ENCODE data around the gene TMEM63C.

Gene TMEM63C

DNA sequence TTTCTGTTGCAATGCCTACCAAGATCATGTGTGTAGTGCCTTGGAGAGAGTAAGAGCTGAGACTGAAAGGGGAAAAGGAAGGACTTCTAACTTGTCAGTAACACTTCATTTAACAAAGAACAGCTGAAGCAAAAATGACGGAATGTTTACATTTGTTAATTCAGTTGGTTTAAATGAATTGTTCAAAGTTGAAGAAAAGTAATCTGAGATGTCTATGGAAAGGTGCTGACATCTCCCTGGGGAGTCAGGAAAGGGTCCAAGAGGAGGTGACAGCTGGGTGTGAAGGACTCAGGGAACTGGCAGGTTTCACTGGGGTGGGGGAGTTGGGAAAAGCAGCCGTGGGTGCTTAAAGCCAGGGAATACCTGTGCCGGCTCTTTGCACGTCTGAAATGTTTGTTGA, 7.9 kb downstream of the TMEM63C start:
- DNase-seq (ENCODE audit: low spot score in 2 of 2) = no peak
- H3K4me1 Mint-ChIP-seq = peaks cover 15% of the 10 kb centered on the region
- ATAC-seq (replicated peaks; ENCODE audit: extremely low read depth, poor library complexity, severe bottlenecking) = no peak
- H3K27me3 Mint-ChIP-seq = peaks cover 11% of the 10 kb centered on the region
- no peak overlapping the region for H3K4me3 Mint-ChIP-seq
- no peaks in the 10 kb centered on the region for H3K36me3 Mint-ChIP-seq (ENCODE audit: insufficient read depth)
- H3K27ac Mint-ChIP-seq (ENCODE audit: low read depth) = no peak overlapping the region
- H3K9me3 Mint-ChIP-seq = no peaks in the 10 kb centered on the region

GRCh38 chr14:77190977-77191376, 9.4 kb downstream of the TMEM63C start:
- H3K4me1 Mint-ChIP-seq = peaks cover 5% of the 10 kb centered on the region
- no peak overlapping the region for H3K4me3 Mint-ChIP-seq
- DNase-seq (ENCODE audit: low spot score in 2 of 2) = no peak
- peaks cover 15% of the 10 kb centered on the region for H3K27me3 Mint-ChIP-seq
- H3K36me3 Mint-ChIP-seq (ENCODE audit: insufficient read depth) = peaks cover 1% of the 10 kb centered on the region
- no peak overlapping the region for H3K27ac Mint-ChIP-seq (ENCODE audit: low read depth)
- ATAC-seq (replicated peaks; ENCODE audit: extremely low read depth, poor library complexity, severe bottlenecking) = no peak
- no peaks in the 10 kb centered on the region for H3K9me3 Mint-ChIP-seq

GRCh38 chr14:77194706-77195105, 13.1 kb downstream of the TMEM63C start:
- peaks cover 1% of the 10 kb centered on the region for H3K36me3 Mint-ChIP-seq (ENCODE audit: insufficient read depth)
- no peaks in the 10 kb centered on the region for H3K9me3 Mint-ChIP-seq
- H3K27me3 Mint-ChIP-seq = peaks cover 8% of the 10 kb centered on the region
- peaks cover 5% of the 10 kb centered on the region for H3K4me1 Mint-ChIP-seq
- H3K27ac Mint-ChIP-seq (ENCODE audit: low read depth) = peak overlapping the region; percentile 39
- DNase-seq (ENCODE audit: low spot score in 2 of 2) (no peak), ATAC-seq (replicated peaks; ENCODE audit: extremely low read depth, poor library complexity, severe bottlenecking) (no peak)
- H3K4me3 Mint-ChIP-seq = no peak overlapping the region

GRCh38 chr14:77195766-77196165, 14.2 kb downstream of the TMEM63C start:
- H3K36me3 Mint-ChIP-seq (ENCODE audit: insufficient read depth) = peaks cover 1% of the 10 kb centered on the region
- ATAC-seq (replicated peaks; ENCODE audit: extremely low read depth, poor library complexity, severe bottlenecking) (no peak), DNase-seq (ENCODE audit: low spot score in 2 of 2) (no peak)
- H3K4me3 Mint-ChIP-seq = no peak overlapping the region
- H3K27me3 Mint-ChIP-seq = peaks cover 12% of the 10 kb centered on the region
- H3K27ac Mint-ChIP-seq (ENCODE audit: low read depth) = no peak overlapping the region
- H3K9me3 Mint-ChIP-seq = no peaks in the 10 kb centered on the region
- H3K4me1 Mint-ChIP-seq = peaks cover 5% of the 10 kb centered on the region

GRCh38 chr14:77197988-77198387, 16.4 kb downstream of the TMEM63C start:
- DNase-seq (ENCODE audit: low spot score in 2 of 2) = no peak
- H3K9me3 Mint-ChIP-seq = no peaks in the 10 kb centered on the region
- no peak for ATAC-seq (replicated peaks; ENCODE audit: extremely low read depth, poor library complexity, severe bottlenecking)
- no peak overlapping the region for H3K4me3 Mint-ChIP-seq
- peaks cover 17% of the 10 kb centered on the region for H3K27me3 Mint-ChIP-seq
- H3K4me1 Mint-ChIP-seq = no peaks in the 10 kb centered on the region
- peaks cover 1% of the 10 kb centered on the region for H3K36me3 Mint-ChIP-seq (ENCODE audit: insufficient read depth)
- no peak overlapping the region for H3K27ac Mint-ChIP-seq (ENCODE audit: low read depth)

DNA sequence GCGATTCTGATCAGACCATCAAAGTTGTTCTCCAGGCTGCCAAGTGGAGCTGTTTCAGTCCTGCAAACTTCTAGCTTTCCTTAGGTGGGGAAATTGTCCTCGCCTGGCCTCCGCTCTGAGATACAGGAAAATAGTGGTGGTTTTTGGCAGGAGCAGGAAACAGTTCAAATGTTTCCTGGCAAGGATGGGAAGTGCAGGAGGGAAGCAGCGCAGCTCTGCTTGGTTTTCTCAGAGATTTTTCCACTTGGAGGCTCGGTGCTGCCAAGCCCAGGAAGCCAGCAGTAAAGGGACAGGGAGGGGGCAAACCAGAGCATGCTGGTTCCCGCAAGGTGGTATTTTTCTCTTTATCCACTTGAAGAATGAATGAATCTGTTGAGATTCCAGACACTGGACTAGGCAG, 17.0 kb downstream of the TMEM63C start:
- ATAC-seq (replicated peaks; ENCODE audit: extremely low read depth, poor library complexity, severe bottlenecking) (no peak), DNase-seq (ENCODE audit: low spot score in 2 of 2) (no peak)
- Mint-ChIP-seq H3K4me1 (no peaks in the 10 kb centered on the region), H3K4me3 (no peak overlapping the region), H3K36me3 (ENCODE audit: insufficient read depth) (peaks cover 1% of the 10 kb centered on the region), H3K27me3 (peaks cover 17% of the 10 kb centered on the region), H3K9me3 (no peaks in the 10 kb centered on the region), H3K27ac (ENCODE audit: low read depth) (no peak overlapping the region)

DNA sequence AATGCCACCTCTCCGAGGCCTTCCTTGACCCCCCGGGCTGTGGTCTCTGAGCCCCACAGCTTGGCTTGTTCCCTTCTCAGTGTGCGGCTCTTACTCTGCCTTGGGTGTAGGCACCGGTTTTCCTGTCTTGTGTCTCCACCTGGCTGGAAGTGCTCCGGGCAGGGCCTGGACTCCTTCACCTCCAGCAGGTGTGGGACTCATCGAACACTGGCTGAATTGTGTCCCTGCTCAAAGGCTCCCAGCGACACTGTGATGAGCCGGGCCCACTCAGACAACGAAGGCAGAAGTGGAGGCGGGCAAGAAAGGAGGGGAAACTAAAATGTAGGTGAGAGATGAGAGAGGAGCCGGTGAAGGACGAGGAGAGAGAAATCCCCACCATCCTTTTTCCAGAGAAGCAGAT, 18.0 kb downstream of the TMEM63C start:
- Mint-ChIP-seq H3K9me3 (no peaks in the 10 kb centered on the region), H3K27me3 (peaks cover 13% of the 10 kb centered on the region), H3K27ac (ENCODE audit: low read depth) (no peak overlapping the region), H3K4me1 (no peaks in the 10 kb centered on the region), H3K36me3 (ENCODE audit: insufficient read depth) (peaks cover 1% of the 10 kb centered on the region), H3K4me3 (no peak overlapping the region)
- ATAC-seq (replicated peaks; ENCODE audit: extremely low read depth, poor library complexity, severe bottlenecking) (no peak), DNase-seq (ENCODE audit: low spot score in 2 of 2) (no peak)

GRCh38 chr14:77200406-77200985, 18.9 kb downstream of the TMEM63C start:
- Mint-ChIP-seq H3K4me1 (no peaks in the 10 kb centered on the region), H3K9me3 (no peaks in the 10 kb centered on the region), H3K27ac (ENCODE audit: low read depth) (no peak overlapping the region), H3K4me3 (no peak overlapping the region), H3K36me3 (ENCODE audit: insufficient read depth) (peaks cover 1% of the 10 kb centered on the region), H3K27me3 (peaks cover 10% of the 10 kb centered on the region)
- DNase-seq (ENCODE audit: low spot score in 2 of 2) (no peak), ATAC-seq (replicated peaks; ENCODE audit: extremely low read depth, poor library complexity, severe bottlenecking) (no peak)

GRCh38 chr14:77201696-77202095, 20.1 kb downstream of the TMEM63C start:
- Mint-ChIP-seq H3K9me3 (no peaks in the 10 kb centered on the region), H3K4me1 (no peaks in the 10 kb centered on the region), H3K27me3 (peaks cover 10% of the 10 kb centered on the region), H3K27ac (ENCODE audit: low read depth) (no peak overlapping the region), H3K36me3 (ENCODE audit: insufficient read depth) (peaks cover 1% of the 10 kb centered on the region), H3K4me3 (no peak overlapping the region)
- ATAC-seq (replicated peaks; ENCODE audit: extremely low read depth, poor library complexity, severe bottlenecking) (no peak), DNase-seq (ENCODE audit: low spot score in 2 of 2) (no peak)

GRCh38 chr14:77203611-77204458, 22.2 kb downstream of the TMEM63C start:
- H3K4me3 Mint-ChIP-seq = no peak overlapping the region

DNA sequence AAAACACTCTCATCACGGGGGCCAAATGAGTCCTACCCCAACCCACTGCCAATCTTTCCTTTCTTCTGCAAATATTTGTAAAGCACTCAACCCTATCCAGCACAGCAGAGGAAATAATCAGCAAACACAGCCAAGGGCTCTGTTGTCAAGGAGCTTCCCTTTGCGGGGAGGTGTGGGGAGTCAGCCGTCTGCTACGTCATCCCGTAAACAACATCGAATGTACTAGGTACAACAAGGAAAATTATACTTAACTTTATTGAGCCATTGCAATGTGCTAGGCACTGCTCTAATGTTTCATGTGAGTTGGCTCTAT, 22.8 kb downstream of the TMEM63C start:
- H3K9me3 Mint-ChIP-seq = no peaks in the 10 kb centered on the region
- no peaks in the 10 kb centered on the region for H3K4me1 Mint-ChIP-seq
- DNase-seq (ENCODE audit: low spot score in 2 of 2) (no peak), ATAC-seq (replicated peaks; ENCODE audit: extremely low read depth, poor library complexity, severe bottlenecking) (no peak)
- H3K36me3 Mint-ChIP-seq (ENCODE audit: insufficient read depth) = peaks cover 1% of the 10 kb centered on the region
- peaks cover 10% of the 10 kb centered on the region for H3K27me3 Mint-ChIP-seq
- no peak overlapping the region for H3K27ac Mint-ChIP-seq (ENCODE audit: low read depth)
- no peak overlapping the region for H3K4me3 Mint-ChIP-seq

More at GRCh38 chr14:77203611-77204458, 22.2 kb downstream of the TMEM63C start:
- Mint-ChIP-seq H3K27me3 (peaks cover 10% of the 10 kb centered on the region), H3K36me3 (ENCODE audit: insufficient read depth) (peaks cover 1% of the 10 kb centered on the region), H3K27ac (ENCODE audit: low read depth) (no peak overlapping the region), H3K9me3 (no peaks in the 10 kb centered on the region), H3K4me1 (no peaks in the 10 kb centered on the region)
- DNase-seq (ENCODE audit: low spot score in 2 of 2) (no peak), ATAC-seq (replicated peaks; ENCODE audit: extremely low read depth, poor library complexity, severe bottlenecking) (no peak)

GRCh38 chr14:77204907-77205306, 23.3 kb downstream of the TMEM63C start:
- Mint-ChIP-seq H3K4me3 (no peak overlapping the region), H3K4me1 (no peaks in the 10 kb centered on the region), H3K27me3 (peaks cover 10% of the 10 kb centered on the region), H3K9me3 (no peaks in the 10 kb centered on the region), H3K36me3 (ENCODE audit: insufficient read depth) (peaks cover 1% of the 10 kb centered on the region), H3K27ac (ENCODE audit: low read depth) (no peak overlapping the region)
- ATAC-seq (replicated peaks; ENCODE audit: extremely low read depth, poor library complexity, severe bottlenecking) = no peak
- DNase-seq (ENCODE audit: low spot score in 2 of 2) = no peak

DNA sequence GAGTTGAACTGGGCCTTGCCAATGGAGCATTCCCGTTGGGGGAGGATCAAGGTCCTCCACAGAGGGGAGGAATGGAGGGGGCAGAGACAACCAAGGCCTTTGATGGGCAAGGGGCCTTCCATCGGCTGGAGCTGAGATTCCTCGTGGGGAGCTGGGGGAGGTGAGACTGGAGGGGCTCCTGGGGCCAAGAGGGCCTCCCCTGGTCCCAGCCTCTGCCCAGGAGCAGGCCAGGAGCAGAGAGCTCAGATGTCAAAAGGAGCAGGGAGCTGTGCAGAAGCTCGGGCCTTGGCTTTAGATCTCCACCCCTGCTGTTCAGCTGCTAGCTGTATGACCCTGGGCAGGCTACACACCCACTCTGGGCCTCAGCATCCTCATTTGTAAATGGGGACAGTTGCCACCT, 24.0 kb downstream of the TMEM63C start:
- ATAC-seq (replicated peaks; ENCODE audit: extremely low read depth, poor library complexity, severe bottlenecking) = no peak
- peaks cover 6% of the 10 kb centered on the region for H3K27me3 Mint-ChIP-seq
- no peak overlapping the region for H3K27ac Mint-ChIP-seq (ENCODE audit: low read depth)
- H3K36me3 Mint-ChIP-seq (ENCODE audit: insufficient read depth) = peaks cover 1% of the 10 kb centered on the region
- no peak overlapping the region for H3K4me3 Mint-ChIP-seq
- no peak for DNase-seq (ENCODE audit: low spot score in 2 of 2)
- H3K4me1 Mint-ChIP-seq = no peaks in the 10 kb centered on the region
- H3K9me3 Mint-ChIP-seq = no peaks in the 10 kb centered on the region
